ENCODE measurements around the gene SERPINH1.

DNA sequence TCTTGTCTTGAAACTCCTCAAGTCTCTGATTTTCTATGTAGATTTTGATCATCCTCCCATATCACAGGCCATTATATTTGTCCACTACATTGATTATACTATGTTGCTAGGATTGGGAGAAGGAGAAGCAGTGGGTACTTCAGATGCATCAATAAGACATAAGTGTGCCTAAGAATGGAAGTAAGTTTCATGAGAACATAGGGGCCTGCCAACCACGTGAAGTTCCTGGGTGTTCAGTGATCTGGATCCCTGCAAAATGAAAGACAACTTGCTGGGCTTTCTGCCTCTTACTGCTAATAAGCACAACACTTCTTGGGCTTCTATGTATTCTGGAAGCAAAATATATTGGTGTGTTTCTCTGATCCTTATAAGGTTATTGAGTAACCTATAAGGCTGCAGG is 17.8 kb downstream of the SERPINH1 start:
- TF ChIP-seq POLR2AphosphoS5 (IDR thresholded peaks at IDR 0.05; ENCODE audit: low read depth, low read length) (no peak), POLR2A (IDR thresholded peaks at IDR 0.05; ENCODE audit: low read depth, low read length) (no peak), TAF1 (IDR thresholded peaks at IDR 0.05; ENCODE audit: borderline replicate concordance, low read depth, low read length) (no peak)
